ENCODE results near the gene STMN3. TPM values are rescaled to one million over a fixed set of nuclear protein-coding genes. Genes with fewer than 3 reads are reported as not detected.

STMN3 gene
- total RNA-seq, 2 donors from 2014 or later = 21.2 to 24.5 TPM

GRCh38 chr20:63628246-63628975 lies 24.8 kb downstream of the STMN3 start:
- Histone ChIP-seq H3K4me3 (peak overlapping the region; percentile 95 to 98), H3K27ac (peak overlapping the region; percentile 94 to 97), H3K9me3 (no peaks in the 10 kb centered on the region), H3K27me3 (replicated peaks; ENCODE audit: insufficient read depth) (no peaks in the 10 kb centered on the region), H3K36me3 (no peaks in the 10 kb centered on the region), H3K4me1 (replicated peaks) (no peaks in the 10 kb centered on the region)
- WGBS = 21% methylated on average over 22 of the region's 22 CpGs
- TF ChIP-seq CTCF (IDR thresholded peaks at IDR 0.05) (no peak), POLR2AphosphoS5 (IDR thresholded peaks at IDR 0.05) (peak; percentile 74)
- intact Hi-C loops (cut with DNase I) = loop anchor here (10.0 kb wide), 1 partner anchor 336 kb away; the partner anchor contains the start of gene ZNF512B
- peak; percentile 54 for DNase-seq (ENCODE audit: low spot score)

DNA sequence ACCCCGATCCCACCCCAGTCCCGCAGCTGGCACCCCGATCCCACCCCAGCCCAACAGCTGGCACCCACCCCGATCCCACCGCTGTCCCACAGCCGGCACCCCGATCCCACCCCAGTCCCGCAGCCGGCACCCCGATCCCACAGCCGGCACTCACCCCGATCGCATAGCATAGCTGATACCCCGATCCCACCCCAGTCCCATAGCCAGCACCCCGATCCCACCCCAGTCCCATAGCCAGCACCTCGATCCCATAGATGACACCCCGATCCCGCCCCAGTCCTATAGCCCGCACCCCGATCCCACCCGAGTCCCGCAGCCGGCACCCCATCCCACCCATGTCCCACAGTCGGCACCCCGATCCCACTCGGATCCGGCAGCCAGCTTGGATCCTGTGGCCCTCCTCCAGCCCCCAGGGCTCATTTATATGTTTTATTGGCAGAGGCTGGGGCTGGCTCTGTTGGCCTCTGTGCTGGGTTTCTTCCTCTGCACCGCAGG lies 25.4 kb downstream of the STMN3 start:
- peak overlapping the region; percentile 95 to 98 for H3K4me3 ChIP-seq
- intact Hi-C loops (cut with DNase I) = loop anchor here (2.0 to 10.0 kb wide), 2 partner anchors 113 to 337 kb away; partner anchors contain the start of gene ZNF512B
- TF ChIP-seq POLR2AphosphoS5 (IDR thresholded peaks at IDR 0.05) = no peak
- no peak for TF ChIP-seq POLR2A (IDR thresholded peaks at IDR 0.05)
- TF ChIP-seq CTCF (IDR thresholded peaks at IDR 0.05) = no peak
- H3K27ac ChIP-seq = peak overlapping the region; percentile 94 to 97
- no peaks in the 10 kb centered on the region for H3K36me3 ChIP-seq
- DNase-seq (ENCODE audit: low spot score) = no peak
- 11% methylated on average over 28 of the region's 28 CpGs for WGBS
- no peaks in the 10 kb centered on the region for H3K4me1 ChIP-seq (replicated peaks)
- H3K27me3 ChIP-seq (replicated peaks; ENCODE audit: insufficient read depth) = no peaks in the 10 kb centered on the region
- no peaks in the 10 kb centered on the region for H3K9me3 ChIP-seq

DNA sequence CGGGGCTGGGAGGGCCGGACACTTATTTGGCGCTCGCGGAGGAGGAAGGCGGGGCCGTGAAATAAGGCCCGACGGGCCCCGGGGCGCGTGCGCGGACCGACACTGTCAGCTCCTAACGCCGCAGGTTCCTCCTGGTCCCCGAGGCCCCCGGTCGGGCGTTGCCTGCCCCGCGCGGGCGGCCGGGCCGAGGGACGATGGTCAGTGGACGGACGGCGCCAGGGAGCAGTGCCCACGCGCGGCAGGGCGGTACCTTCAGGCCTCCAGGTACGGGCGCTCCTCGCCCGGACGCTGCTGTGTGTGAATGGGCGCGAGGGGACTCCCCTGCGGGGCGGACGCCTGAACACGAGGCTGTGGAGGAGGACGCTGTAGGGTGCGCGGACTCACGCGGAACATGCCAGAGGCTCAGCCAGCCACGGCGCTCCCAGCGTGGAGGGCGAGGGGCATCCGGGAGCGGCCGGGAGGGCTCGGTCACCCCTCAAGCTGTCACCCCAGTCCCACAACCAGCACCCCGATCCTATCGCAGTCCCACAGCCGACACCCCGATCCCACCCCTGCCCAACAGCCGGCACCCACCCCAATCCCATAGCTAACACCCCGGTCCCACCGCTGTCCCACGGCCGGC lies 26.0 kb downstream of the STMN3 start:
- Histone ChIP-seq H3K4me3 (peak overlapping the region; percentile 95 to 98), H3K36me3 (no peaks in the 10 kb centered on the region), H3K9me3 (no peaks in the 10 kb centered on the region), H3K27me3 (replicated peaks; ENCODE audit: insufficient read depth) (no peaks in the 10 kb centered on the region), H3K4me1 (replicated peaks) (no peaks in the 10 kb centered on the region), H3K27ac (peak overlapping the region; percentile 94 to 97)
- WGBS = under 1% methylated on average over 67 of the region's 68 CpGs
- intact Hi-C loops (cut with DNase I) = loop anchor here (2.0 to 10.0 kb wide), 2 partner anchors 114 to 338 kb away; partner anchors contain the start of gene ZNF512B
- TF ChIP-seq CTCF (IDR thresholded peaks at IDR 0.05) (peak in 2 of 4 experiments; percentile 8 to 18), POLR2AphosphoS5 (IDR thresholded peaks at IDR 0.05) (peak; percentile 74), POLR2A (IDR thresholded peaks at IDR 0.05) (peak; percentile 78)
- peak; percentile 93 for DNase-seq (ENCODE audit: low spot score)

- intact Hi-C loops (cut with DNase I) = loop anchor here (2.0 to 10.0 kb wide), 2 partner anchors 114 to 338 kb away; partner anchors contain the start of gene ZNF512B
- H3K27ac ChIP-seq = peak within 1 kb of the TSS; percentile 94 to 97
- WGBS = under 1% methylated on average over 53 of the region's 114 CpGs
- H3K9me3 ChIP-seq = no peaks in the 10 kb centered on the region
- peak; percentile 41 for TF ChIP-seq POLR2A (IDR thresholded peaks at IDR 0.05)
- TF ChIP-seq CTCF (IDR thresholded peaks at IDR 0.05) = no peak
- no peaks in the 10 kb centered on the region for H3K36me3 ChIP-seq
- DNase-seq (ENCODE audit: low spot score) = peak; percentile 65
- no peaks in the 10 kb centered on the region for H3K27me3 ChIP-seq (replicated peaks; ENCODE audit: insufficient read depth)
- no peaks in the 10 kb centered on the region for H3K4me1 ChIP-seq (replicated peaks)
- H3K4me3 ChIP-seq = peak within 1 kb of the TSS; percentile 95 to 98
These were observed 26.6 kb downstream of the STMN3 start, which contains the start of gene GMEB2 for GRCh38 chr20:63626424-63627128. Gene GMEB2, minus strand, starts transcription at chr20:63627101. Its CDS starts 7,704 bp downstream, at chr20:63619397.
